Measurements from ENCODE around the gene AQP2. TPM values are rescaled to one million over a fixed set of nuclear protein-coding genes. Genes with fewer than 3 reads are reported as not detected.

The AQP2 gene
- total and polyA plus RNA-seq, 2 of the 13 experiments (the other 11 are each of a cell fraction or from before 2014, with no cell fraction given) = not detected

DNA sequence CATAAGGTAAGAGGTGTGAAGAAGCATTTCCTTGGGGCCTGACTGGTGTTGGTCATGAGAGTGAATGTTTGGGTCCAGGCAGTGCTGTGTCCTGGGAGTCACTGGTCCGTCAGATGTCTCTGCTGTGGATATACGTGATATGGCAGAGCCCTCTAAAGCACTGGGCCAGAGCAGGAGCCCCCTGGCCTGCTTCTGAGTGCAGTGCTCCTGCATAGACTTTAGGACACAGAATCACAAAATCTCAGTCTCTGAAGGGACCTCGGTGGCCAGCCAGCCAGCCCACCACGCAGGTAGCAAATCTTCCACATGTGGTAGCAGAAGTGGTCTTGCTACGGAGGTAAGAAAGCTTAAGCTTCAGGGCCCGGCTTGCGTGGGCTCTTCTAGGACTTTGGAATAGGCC, 18.5 kb upstream of the AQP2 start:
- H3K36me3 ChIP-seq (replicated peaks in 1 of 2; ENCODE audit: control insufficient read depth in 1 of 2, insufficient read depth in 2 of 2, low read length in 2 of 2) = no peaks in the 10 kb centered on the region
- H3K79me2 ChIP-seq (ENCODE audit: insufficient read depth, low read length) = no peaks in the 10 kb centered on the region
- no peak overlapping the region for H3K4me2 ChIP-seq (ENCODE audit: low read depth, low read length)
- TF ChIP-seq ZNF775 (CRISPR knock-in tag; IDR thresholded peaks at IDR 0.05; ENCODE audit: borderline replicate concordance) (no peak), FLYWCH1 (CRISPR knock-in tag; IDR thresholded peaks at IDR 0.05) (no peak), ZNF333 (CRISPR knock-in tag; IDR thresholded peaks at IDR 0.05; ENCODE audit: borderline replicate concordance) (no peak), ZFP37 (CRISPR knock-in tag; IDR thresholded peaks at IDR 0.05; ENCODE audit: borderline replicate concordance) (no peak), YY1 (IDR thresholded peaks at IDR 0.05; ENCODE audit: insufficient read depth, insufficient replicate concordance, low read depth, low read length) (no peak), ARID4A (CRISPR knock-in tag; IDR thresholded peaks at IDR 0.05; ENCODE audit: borderline replicate concordance) (no peak)
- TF ChIP-seq, protein P1, sequence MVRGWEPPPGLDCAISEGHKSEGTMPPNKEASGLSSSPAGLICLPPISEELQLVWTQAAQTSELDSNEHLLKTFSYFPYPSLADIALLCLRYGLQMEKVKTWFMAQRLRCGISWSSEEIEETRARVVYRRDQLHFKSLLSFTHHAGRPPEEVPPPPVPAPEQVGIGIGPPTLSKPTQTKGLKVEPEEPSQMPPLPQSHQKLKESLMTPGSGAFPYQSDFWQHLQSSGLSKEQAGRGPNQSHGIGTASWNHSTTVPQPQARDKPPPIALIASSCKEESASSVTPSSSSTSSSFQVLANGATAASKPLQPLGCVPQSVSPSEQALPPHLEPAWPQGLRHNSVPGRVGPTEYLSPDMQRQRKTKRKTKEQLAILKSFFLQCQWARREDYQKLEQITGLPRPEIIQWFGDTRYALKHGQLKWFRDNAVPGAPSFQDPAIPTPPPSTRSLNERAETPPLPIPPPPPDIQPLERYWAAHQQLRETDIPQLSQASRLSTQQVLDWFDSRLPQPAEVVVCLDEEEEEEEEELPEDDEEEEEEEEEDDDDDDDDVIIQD (CRISPR knock-in tag; IDR thresholded peaks at IDR 0.05; ENCODE audit: low read depth) = no peak
- H3K9me3 ChIP-seq (ENCODE audit: low read length) = no peaks in the 10 kb centered on the region
- intact Hi-C loops (cut with micrococcal nuclease; ENCODE audit: unreplicated experiment) = no loop called here
- 47% methylated on average over 5 of the region's 7 CpGs for WGBS (ENCODE audit: low lambda C conversion rate)
- CTCF ChIA-PET (ENCODE audit: low intra/inter-chr PET ratio, low total read pairs) = no interaction called here
- ATAC-seq (no peak), FAIRE-seq (no peak), DNase-seq (ENCODE audit: low spot score) (no peak)
- peaks cover 0 to 4% of the 10 kb centered on the region in 2 experiments; a peak in 1 of 5 replicates for H3K27me3 ChIP-seq (ENCODE audit: control insufficient read depth in 1 of 2, insufficient read depth in 2 of 2, low read length in 2 of 2)
- H4K20me1 ChIP-seq (ENCODE audit: insufficient read depth, low read length) = no peaks in the 10 kb centered on the region
- no peak overlapping the region for H3K4me3 ChIP-seq (replicated peaks in 1 of 3; ENCODE audit: insufficient read depth in 1 of 3, low read depth in 2 of 3, low read length in 3 of 3)
- POLR2A ChIA-PET = no interaction called here
- no TSS peak for BruUV-seq (replicated peaks)
- no peaks in the 10 kb centered on the region for H3K4me1 ChIP-seq (ENCODE audit: insufficient read depth, low read length)
- H2AFZ ChIP-seq (ENCODE audit: low read length) = no peak overlapping the region
- H3K27ac ChIP-seq (ENCODE audit: extremely low read length, insufficient read depth, low read length) = no peak overlapping the region
- in situ Hi-C loops (cut with HindIII; ENCODE audit: extremely low pct_ligation_motif_present, low pct_unique_long_range_greater_than_20kb) = no loop called here
- H3K9ac ChIP-seq (ENCODE audit: insufficient read depth, low read depth, low read length) = no peak overlapping the region

All from HepG2 (cell line).